GM23338 (cell line): Measurements from ENCODE around the gene CD48.

Experiments used
- CREB1 ChIP-seq: fragments of 250-450 bp; sonication (Bioruptor Pico); IDR thresholded peaks from 2 replicates; pipeline ENCODE4 v1.5.0; 2020; ENCODE audit warnings: low read depth, mild to moderate bottlenecking, moderate library complexity
- CTCF ChIP-seq, 2 experiments: fragments of 200-600 bp in 1 of 2; sonication (generic) in 1 of 2; conservative IDR thresholded peaks; 2 replicates each; pipeline versions ENCODE4 v1.5.1 to v1.6.1; 2016 to 2017; ENCODE audit warnings: antibody characterized with exemption in 2 of 2, low read depth in 2 of 2, mild to moderate bottlenecking in 2 of 2, moderate library complexity in 1 of 2
- POLR2AphosphoS5 ChIP-seq: IDR thresholded peaks from 2 replicates; pipeline ENCODE4 v1.6.1; 2016; ENCODE audit warnings: antibody characterized with exemption, low read depth

DNA sequence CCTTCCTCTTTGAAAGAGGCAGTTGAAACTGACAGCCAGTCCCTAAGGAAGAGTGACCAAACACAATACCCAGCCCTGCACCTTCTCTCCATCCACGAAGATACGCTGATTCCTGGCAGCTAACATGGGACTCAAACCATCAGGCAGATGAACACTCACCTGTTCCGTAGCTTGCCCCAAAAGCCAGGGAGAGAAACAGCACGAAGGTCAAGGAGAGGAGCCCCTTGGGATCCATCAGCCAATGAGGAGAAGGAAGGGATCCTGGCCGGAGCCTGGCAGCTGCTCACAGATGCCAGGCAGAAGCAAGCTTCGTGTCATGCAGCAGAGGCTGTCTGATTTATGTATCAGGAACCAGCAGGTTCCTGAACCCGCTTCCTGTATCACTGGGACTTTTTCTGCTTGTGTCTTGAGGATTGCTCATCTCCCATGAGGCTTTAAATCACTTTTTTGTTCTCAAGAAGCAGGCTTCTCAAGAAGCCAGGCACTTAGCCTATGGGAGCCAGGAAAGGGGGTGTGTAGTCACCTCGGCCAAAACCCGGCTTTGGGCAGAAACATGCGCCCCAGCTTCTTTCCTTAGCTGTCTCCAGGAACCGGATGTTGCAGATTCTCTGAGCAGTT lies 64.8 kb downstream of the CD48 start, which contains the start of gene SLAMF1:
- no peak for TF ChIP-seq POLR2AphosphoS5
- no peak for TF ChIP-seq CREB1 (CRISPR knock-in tag)
- TF ChIP-seq CTCF (conservative IDR thresholded peaks at IDR 0.05; ENCODE audit: low read depth in 2 of 2), result no peak
